COLO668 (cell line): ENCODE results near the gene KIFC3.
"Not testable (repeated sequence)": the region's sequence is repeated elsewhere in the genome, so short reads cannot be mapped to it uniquely, and the experiment has no call there.

Experiments used
- DNase-seq: peaks from one replicate; lab custom pipeline; 2025; ENCODE audit not compliant: unreplicated experiment; lab: John Stamatoyannopoulos, UW

The KIFC3 gene

DNA sequence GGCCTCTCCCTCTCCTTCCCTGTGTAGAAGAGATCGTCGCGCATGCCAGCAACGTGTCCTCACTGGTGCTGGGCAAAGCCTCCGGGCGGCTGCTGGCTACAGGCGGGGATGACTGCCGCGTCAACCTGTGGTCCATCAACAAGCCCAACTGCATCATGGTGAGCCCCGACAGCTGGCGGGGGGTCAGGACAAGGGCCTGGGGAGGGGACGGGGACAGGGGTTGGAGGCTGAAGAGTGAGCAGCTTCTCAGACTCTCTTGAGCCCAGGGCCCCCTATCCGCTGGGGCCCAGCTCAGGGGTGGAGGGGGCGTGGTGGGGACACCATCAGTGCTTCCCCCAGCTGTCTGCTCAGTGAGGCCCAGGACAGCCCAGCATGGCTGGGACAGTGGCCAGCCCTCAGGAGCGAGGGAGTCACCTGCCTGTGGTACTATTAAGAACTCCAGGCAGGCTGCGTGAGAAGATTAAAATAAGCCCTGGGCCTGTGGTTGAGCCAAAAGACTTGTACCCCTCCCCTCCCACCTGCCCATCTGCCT is 60.6 kb downstream of the KIFC3 start:
- no peak for DNase-seq

GRCh38 chr16:57740423-57741071 is 61.7 kb downstream of the KIFC3 start:
- DNase-seq, result no peak

- no peak for DNase-seq
Measured at GRCh38 chr16:57739756-57740422, 62.4 kb downstream of the KIFC3 start.

- DNase-seq, result no peak
Measured at GRCh38 chr16:57738844-57739243, 63.4 kb downstream of the KIFC3 start.

DNA sequence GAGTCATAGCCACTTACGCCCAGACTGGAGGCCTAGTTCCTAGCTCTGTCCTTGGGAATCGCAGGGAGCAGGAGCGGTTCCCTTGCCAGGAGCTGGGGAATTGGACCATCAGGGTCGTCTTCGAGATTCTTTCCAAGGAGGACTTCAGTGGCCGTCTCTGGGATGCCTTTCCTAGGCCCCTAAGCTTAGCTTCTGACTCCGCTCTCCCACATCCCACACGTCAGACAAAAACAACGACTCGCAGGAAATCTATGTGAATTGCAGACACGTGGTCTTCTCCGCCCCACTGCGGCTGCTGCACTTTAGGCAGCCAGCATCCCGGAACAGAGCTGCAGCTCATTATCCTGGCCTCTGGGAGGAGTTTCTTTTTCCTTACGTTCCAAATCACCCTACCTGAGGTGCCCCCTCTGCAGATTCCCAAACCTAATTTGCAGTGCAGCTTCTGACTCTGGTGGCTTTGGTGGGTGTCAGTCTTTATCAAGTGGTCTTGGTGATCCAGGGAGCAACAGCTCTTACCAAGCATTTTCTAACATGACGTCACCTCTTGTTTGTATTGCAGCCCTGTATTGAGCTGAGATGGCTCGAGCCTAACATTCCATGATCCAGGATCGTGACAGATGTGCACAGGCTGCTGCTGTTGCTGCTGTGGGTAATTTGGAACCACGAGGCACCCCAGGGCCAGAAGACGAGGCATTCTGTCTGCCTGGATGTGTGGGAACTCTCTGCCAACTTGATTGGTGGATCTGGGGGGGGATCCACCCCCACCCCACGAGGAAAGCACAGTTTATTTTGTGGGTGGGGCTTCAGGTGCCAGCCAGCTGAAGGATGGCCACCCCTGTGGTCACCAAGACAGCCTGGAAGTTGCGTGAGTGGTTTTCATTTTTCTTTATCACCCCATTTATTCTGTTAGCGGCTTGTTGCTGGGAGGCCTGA is 65.6 kb downstream of the KIFC3 start:
- peak; percentile 63 for DNase-seq

DNA sequence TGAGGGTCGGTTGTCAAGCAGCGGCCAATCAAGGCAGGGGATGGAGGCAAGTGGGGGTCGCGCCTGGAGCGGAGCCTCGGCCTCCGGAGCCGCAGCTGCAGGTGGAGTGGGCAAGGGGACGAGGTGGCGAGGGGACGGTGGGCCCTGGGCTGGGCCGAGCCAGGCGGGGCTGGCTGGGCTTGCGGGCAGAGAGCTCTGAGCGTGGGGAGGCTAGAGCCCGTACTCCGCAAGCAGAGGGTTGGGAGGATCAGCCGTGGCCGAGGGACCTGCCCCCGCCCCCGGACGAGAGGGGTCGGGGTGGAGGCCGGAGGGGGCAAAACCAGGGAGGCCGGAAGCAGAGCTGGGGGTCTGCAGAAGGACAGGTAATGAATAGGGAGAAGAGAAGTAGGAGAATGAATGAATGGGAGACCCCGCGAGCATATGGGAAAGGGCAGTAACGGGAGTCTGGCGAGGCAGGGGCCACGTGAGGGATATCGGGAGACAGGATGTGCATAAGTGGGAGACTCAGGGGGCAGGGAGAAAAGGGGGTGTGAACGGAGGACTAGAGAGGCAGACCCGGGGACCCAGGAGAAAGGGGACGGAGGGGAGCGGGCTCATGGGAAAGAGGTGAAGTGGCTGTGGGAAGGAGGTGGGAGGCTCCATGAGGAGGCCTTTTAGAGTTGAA is 66.4 kb downstream of the KIFC3 start, which contains the start of gene KATNB1:
Gene KATNB1, plus strand, starts transcription at position 16 of the 664 bp plus-strand sequence. CDS start 1,474 bp downstream, outside the sequence.
- DNase-seq, result peak; percentile 40

DNA sequence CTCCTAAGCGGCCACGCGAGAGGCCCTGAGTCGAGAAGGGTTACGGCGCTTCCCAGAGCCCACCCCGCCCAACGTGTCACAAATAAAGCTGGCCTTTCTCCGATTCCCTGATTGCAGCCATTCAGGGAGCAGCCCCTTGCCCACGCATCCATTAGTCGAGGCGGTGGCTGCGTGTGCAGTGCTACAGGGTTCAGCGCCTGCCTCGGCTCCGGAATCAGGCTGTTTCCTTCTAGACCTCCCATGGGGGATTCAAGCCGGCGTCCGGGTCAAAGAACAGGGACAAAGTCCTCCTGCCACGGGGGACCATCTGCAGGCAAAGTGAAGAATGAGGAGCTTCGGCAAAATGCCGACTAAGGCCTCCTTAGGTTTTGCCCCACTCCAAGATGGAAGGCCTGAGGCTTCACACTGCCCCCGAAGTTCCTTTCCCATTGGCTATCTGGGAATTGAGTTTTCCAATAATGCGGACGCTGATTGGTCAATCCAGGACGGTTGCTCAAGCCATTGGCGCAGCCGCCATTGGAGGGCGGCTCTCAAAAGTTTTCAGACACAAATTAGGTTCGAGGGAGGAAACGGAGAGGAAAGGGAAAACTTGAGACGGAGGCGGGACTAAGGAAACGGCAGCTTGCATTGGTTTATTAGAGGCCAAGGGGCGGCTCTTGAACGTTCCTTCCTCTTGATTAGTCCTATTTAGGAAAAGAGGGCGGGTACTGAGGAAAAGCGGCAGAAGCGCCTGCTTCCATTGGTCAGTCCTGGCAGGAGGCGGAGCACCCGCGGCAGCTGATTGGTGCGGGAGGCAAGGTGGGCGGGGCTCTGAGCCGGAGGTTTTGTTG is 67.2 kb downstream of the KIFC3 start:
- peak; percentile 99 for DNase-seq

DNA sequence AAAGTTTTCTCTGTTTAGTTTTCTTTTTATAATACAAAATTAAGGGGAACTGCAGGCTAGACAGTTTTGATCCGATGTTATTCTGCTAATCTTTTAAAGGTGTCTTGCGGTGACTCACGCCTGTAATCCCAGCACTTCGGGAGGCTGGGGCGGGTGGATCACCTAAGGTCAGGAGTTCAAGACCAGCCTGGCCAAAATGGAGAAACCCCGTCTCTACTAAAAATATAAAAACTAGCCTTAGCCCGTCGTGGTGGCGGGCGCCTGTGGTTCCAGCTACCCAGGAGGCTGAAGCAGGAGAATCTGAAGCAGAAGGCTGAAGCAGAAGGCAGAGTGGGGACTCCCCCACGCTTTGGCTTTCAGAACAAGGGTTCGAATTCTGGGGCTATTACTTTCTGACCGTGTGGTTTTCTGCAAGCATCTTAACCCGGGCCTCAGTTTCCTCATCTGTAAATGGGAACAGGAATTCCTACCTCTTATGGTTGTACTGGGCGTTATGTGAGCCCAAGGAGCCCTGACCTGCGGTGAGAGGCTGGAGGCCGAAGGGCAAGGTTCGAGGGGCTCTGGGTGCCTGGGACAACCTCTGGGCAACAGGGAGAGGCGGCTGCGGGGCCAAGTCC is 67.9 kb downstream of the KIFC3 start:
- DNase-seq, result no peak

- no peak for DNase-seq
Measured at GRCh38 chr16:57732714-57733113, 69.6 kb downstream of the KIFC3 start.

DNA sequence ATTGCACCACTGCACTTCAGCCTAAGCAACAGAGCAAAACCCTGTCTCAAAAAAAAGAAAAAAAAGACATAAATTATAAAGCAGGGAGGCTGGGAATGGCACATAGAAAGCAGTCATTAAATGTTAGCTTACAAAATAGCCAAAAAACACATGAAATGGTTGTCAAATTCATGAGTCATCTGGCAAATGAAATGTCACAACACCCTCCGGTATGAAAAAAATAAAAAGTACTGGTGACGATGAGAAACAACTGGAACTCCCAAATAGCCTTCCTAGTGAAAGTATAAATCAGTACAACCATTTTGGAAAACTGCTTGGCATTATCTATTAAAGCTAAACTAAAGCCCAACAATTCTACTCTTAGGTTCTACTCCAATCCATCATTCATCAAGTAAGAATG is 70.3 kb downstream of the KIFC3 start:
- DNase-seq, result no peak

DNA sequence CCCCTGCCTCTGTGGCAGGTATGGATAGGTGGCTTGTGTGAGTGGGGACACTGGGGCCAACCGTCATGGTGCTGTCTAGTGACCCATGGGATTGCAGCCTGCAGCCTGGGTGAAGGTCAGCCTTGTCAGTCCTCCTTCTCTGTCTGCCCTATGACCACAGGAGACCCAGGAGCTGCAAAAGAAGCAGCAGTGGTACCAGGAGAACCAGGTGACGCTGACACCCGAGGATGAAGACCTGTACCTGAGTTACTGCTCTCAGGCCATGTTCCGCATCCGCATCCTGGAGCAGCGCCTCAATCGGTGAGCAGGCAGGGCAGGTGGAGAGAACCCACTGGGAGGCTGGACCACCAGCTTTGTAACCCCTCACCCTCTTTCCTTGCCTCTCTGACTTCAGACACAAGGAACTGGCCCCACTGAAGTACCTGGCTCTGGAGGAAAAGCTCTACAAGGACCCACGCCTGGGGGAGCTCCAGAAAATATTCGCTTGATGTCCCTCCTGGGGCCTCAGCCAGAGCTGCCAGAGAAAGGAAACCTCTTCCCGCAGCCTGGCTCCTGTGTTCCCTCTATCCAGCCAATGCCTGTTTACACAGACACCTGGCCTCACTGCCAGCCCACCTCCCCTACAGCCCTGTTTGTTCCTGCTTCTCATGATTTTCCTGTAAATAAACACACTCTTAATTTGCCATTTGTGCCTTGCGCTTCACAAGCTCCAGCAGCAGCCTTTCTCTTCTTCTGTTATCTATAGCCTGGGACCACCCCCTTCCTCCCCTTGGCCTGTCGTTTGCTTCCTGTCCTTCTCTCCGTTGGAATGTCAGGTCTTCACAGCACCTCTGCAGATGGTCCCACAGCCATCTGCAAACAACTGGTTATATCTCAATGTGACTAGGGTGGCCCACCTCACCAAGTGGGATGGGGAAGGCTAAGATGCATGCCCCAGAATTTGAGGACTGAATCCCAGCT is 71.2 kb downstream of the KIFC3 start:
- no peak for DNase-seq

- DNase-seq, result not testable (repeated sequence)
Measured at GRCh38 chr16:57729852-57730251, 72.4 kb downstream of the KIFC3 start.

DNA sequence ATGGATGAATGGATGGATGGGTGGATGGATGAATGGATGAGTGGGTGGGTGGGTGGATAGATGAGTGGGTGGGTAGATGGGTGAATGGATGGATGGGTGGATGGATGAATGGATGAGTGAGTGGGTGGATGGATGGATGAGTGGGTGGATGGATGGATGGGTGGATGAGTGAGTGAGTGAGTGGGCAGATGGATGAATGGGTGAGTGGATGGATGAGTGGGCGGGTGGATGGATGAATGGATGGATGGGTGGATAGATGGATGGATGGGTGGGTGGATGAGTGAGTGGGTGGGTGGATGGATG is 73.2 kb downstream of the KIFC3 start:
- DNase-seq, result no peak

- DNase-seq, result no peak
Measured at GRCh38 chr16:57728336-57729181, 73.7 kb downstream of the KIFC3 start.

DNA sequence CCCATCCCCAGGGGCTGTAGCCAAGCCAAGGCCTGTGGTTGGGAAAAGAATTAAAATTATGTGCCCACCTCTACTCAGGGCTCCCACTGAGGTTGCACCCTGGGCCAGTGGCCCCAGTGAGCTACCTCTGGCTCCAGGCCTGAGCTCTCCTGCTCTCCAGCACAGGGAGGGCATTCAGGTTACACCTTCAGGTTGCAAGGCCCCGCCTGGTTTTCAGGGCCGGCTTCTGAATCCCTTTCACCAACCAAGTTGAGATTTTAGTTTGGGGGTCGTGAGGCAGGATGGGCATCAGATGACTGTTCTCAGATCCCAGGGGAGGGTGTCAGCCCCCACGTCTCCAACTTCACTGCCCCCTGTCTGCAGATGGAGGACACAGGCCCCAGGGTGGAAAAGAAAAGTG is 74.7 kb downstream of the KIFC3 start:
- no peak for DNase-seq

GRCh38 chr16:57726433-57726947 is 75.8 kb downstream of the KIFC3 start:
- DNase-seq, result no peak

DNA sequence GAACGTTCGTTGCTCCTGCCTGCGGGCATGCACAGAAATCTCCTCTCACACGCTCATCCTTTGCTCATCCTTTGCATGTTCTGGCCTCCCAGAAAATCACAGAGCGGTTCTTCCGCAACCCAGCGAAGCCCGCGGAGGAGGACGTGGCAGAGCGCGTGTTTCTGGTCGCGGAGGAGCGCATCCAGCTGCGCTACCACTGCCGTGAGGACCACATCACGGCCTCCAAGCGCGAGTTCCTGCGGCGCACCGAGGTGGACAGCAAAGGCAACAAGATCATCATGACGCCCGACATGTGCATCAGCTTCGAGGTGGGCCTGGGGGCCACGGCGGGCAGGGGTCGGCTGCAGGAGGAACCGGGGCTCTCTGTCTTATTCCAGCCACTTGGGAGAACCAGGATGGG is 76.3 kb downstream of the KIFC3 start:
- no peak for DNase-seq
